Measurements from ENCODE around the gene CDH7. TPM values are rescaled to one million over a fixed set of nuclear protein-coding genes. Genes with fewer than 3 reads are reported as not detected.

Gene CDH7
- total and polyA plus RNA-seq, 2 of the 13 experiments (the other 11 are each of a cell fraction or from before 2014, with no cell fraction given), result not detected

- Histone ChIP-seq H4K20me1 (ENCODE audit: insufficient read depth, low read length) (no peaks in the 10 kb centered on the region), H3K27me3 (ENCODE audit: control insufficient read depth in 1 of 2, insufficient read depth in 2 of 2, low read length in 2 of 2) (no peaks in the 10 kb centered on the region), H3K36me3 (replicated peaks in 1 of 2; ENCODE audit: control insufficient read depth in 1 of 2, insufficient read depth in 2 of 2, low read length in 2 of 2) (no peaks in the 10 kb centered on the region), H3K4me2 (ENCODE audit: low read depth, low read length) (no peak overlapping the region), H3K27ac (ENCODE audit: extremely low read length, insufficient read depth, low read length) (no peak overlapping the region), H3K9ac (ENCODE audit: insufficient read depth, low read depth, low read length) (no peak overlapping the region), H3K9me3 (ENCODE audit: low read length) (no peaks in the 10 kb centered on the region), H3K79me2 (ENCODE audit: insufficient read depth, low read length) (no peaks in the 10 kb centered on the region), H3K4me1 (ENCODE audit: insufficient read depth, low read length) (no peaks in the 10 kb centered on the region), H2AFZ (ENCODE audit: low read length) (no peak overlapping the region), H3K4me3 (replicated peaks in 1 of 3; ENCODE audit: insufficient read depth in 1 of 3, low read depth in 2 of 3, low read length in 3 of 3) (no peak overlapping the region)
- 0% methylated on average over 3 of the region's 3 CpGs for WGBS (ENCODE audit: low lambda C conversion rate)
- in situ Hi-C loops (cut with HindIII; ENCODE audit: extremely low pct_ligation_motif_present, low pct_unique_long_range_greater_than_20kb) (loop anchor here (10.0 kb wide), 1 partner anchor 760 kb away; no protein-coding TSS in a partner anchor), intact Hi-C loops (cut with micrococcal nuclease; ENCODE audit: unreplicated experiment) (no loop called here)
- no TSS peak for BruUV-seq (replicated peaks)
- no peak for FAIRE-seq
- CTCF ChIA-PET (ENCODE audit: low intra/inter-chr PET ratio, low total read pairs), result no interaction called here
- ATAC-seq, result no peak
- DNase-seq (ENCODE audit: low spot score), result no peak
- POLR2A ChIA-PET, result no interaction called here
- no peak for TF ChIP-seq ZNF280B (CRISPR knock-in tag; IDR thresholded peaks at IDR 0.05; ENCODE audit: borderline replicate concordance)
- no peak for TF ChIP-seq SAP130 (CRISPR knock-in tag; IDR thresholded peaks at IDR 0.05; ENCODE audit: low read depth)
- TF ChIP-seq TIGD3 (CRISPR knock-in tag; IDR thresholded peaks at IDR 0.05; ENCODE audit: borderline replicate concordance), result no peak
- TF ChIP-seq ZNF337 (CRISPR knock-in tag; IDR thresholded peaks at IDR 0.05; ENCODE audit: borderline replicate concordance, low read depth), result no peak
- no peak for TF ChIP-seq ZNF619 (CRISPR knock-in tag; IDR thresholded peaks at IDR 0.05)
- no peak for TF ChIP-seq ZC3H4 (CRISPR knock-in tag; IDR thresholded peaks at IDR 0.05; ENCODE audit: borderline replicate concordance)
- TF ChIP-seq ZNF703 (CRISPR knock-in tag; IDR thresholded peaks at IDR 0.05; ENCODE audit: borderline replicate concordance), result no peak
- no peak for TF ChIP-seq ZNF510 (CRISPR knock-in tag; IDR thresholded peaks at IDR 0.05; ENCODE audit: low read depth)
- TF ChIP-seq ZMAT5 (CRISPR knock-in tag; IDR thresholded peaks at IDR 0.05; ENCODE audit: borderline replicate concordance, low read depth), result no peak
- TF ChIP-seq TFDP1 (CRISPR knock-in tag; IDR thresholded peaks at IDR 0.05; ENCODE audit: borderline replicate concordance), result no peak
- TF ChIP-seq ZBTB2 (CRISPR knock-in tag; IDR thresholded peaks at IDR 0.05; ENCODE audit: low read depth), result no peak
- TF ChIP-seq ZNF138 (CRISPR knock-in tag; IDR thresholded peaks at IDR 0.05; ENCODE audit: low read depth), result no peak
- TF ChIP-seq U2AF2 (IDR thresholded peaks at IDR 0.05; ENCODE audit: low read depth, low read length), result no peak
- no peak for TF ChIP-seq ADNP (CRISPR knock-in tag; IDR thresholded peaks at IDR 0.05)
- no peak for TF ChIP-seq HDAC1 (CRISPR knock-in tag; IDR thresholded peaks at IDR 0.05)
- TF ChIP-seq MAFK (conservative IDR thresholded peaks at IDR 0.05 in 1 of 2, IDR thresholded peaks at IDR 0.05 in 1 of 2; ENCODE audit: low read length in 2 of 2), result no peak
- TF ChIP-seq NFIB (CRISPR knock-in tag; IDR thresholded peaks at IDR 0.05; ENCODE audit: borderline replicate concordance), result no peak
- no peak for TF ChIP-seq CENPBD1 (CRISPR knock-in tag; IDR thresholded peaks at IDR 0.05; ENCODE audit: borderline replicate concordance, low read depth)
Measured at GRCh38 chr18:65735155-65735554, 15.7 kb upstream of the CDH7 start.

Measured in HepG2 (cell line).